ENCODE results near the gene RHBDL3.
"Not testable (repeated sequence)": the region's sequence is repeated elsewhere in the genome, so short reads cannot be mapped to it uniquely, and the experiment has no call there.

Gene RHBDL3

GRCh38 chr17:32256701-32257019 lies 9.0 kb upstream of the RHBDL3 start:
- DNase-seq (ENCODE audit: low spot score), result no peak
- in situ Hi-C loops (cut with MboI; ENCODE audit: low sequenced_read_pairs, unreplicated experiment), result no loop called here
- TF ChIP-seq, protein P1, sequence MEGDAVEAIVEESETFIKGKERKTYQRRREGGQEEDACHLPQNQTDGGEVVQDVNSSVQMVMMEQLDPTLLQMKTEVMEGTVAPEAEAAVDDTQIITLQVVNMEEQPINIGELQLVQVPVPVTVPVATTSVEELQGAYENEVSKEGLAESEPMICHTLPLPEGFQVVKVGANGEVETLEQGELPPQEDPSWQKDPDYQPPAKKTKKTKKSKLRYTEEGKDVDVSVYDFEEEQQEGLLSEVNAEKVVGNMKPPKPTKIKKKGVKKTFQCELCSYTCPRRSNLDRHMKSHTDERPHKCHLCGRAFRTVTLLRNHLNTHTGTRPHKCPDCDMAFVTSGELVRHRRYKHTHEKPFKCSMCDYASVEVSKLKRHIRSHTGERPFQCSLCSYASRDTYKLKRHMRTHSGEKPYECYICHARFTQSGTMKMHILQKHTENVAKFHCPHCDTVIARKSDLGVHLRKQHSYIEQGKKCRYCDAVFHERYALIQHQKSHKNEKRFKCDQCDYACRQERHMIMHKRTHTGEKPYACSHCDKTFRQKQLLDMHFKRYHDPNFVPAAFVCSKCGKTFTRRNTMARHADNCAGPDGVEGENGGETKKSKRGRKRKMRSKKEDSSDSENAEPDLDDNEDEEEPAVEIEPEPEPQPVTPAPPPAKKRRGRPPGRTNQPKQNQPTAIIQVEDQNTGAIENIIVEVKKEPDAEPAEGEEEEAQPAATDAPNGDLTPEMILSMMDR (IDR thresholded peaks at IDR 0.05; ENCODE audit: borderline replicate concordance, control extremely low read depth, extremely low read depth, insufficient read depth, missing control alignments), result no peak

GRCh38 chr17:32258383-32259140 lies 7.1 kb upstream of the RHBDL3 start:
- DNase-seq (ENCODE audit: low spot score), result no peak
- TF ChIP-seq, protein P1 (IDR thresholded peaks at IDR 0.05; ENCODE audit: borderline replicate concordance, control extremely low read depth, extremely low read depth, insufficient read depth, missing control alignments), result no peak
- in situ Hi-C loops (cut with MboI; ENCODE audit: low sequenced_read_pairs, unreplicated experiment), result no loop called here

DNA sequence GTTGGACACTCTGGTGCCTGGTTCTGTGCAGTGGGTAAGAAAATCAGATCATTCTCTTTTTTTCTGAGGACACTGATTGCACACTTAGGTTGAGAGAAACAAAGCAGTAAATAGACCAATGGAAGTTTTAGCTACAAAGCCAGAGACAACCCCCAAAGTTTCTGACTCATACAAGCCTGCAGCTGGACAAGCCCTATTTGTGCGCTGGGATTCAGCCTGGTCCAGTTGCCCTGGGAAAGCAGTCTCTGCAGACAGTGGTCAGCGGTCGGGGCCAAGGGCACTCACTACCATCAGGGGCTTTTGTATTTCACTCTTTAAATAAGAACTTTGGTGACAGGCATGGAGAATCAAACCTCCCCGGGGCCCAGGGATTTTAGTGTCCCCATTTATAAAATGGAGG lies 6.0 kb upstream of the RHBDL3 start:
- TF ChIP-seq, protein P1 (IDR thresholded peaks at IDR 0.05; ENCODE audit: borderline replicate concordance, control extremely low read depth, extremely low read depth, insufficient read depth, missing control alignments), result no peak
- DNase-seq (ENCODE audit: low spot score), result no peak
- in situ Hi-C loops (cut with MboI; ENCODE audit: low sequenced_read_pairs, unreplicated experiment), result no loop called here

GRCh38 chr17:32261417-32261736 lies 4.3 kb upstream of the RHBDL3 start:
- no peak for DNase-seq (ENCODE audit: low spot score)
- TF ChIP-seq, protein P1 (IDR thresholded peaks at IDR 0.05; ENCODE audit: borderline replicate concordance, control extremely low read depth, extremely low read depth, insufficient read depth, missing control alignments), result no peak
- in situ Hi-C loops (cut with MboI; ENCODE audit: low sequenced_read_pairs, unreplicated experiment), result no loop called here

- in situ Hi-C loops (cut with MboI; ENCODE audit: low sequenced_read_pairs, unreplicated experiment), result no loop called here
- TF ChIP-seq, protein P1 (IDR thresholded peaks at IDR 0.05; ENCODE audit: borderline replicate concordance, control extremely low read depth, extremely low read depth, insufficient read depth, missing control alignments), result no peak
- no peak for DNase-seq (ENCODE audit: low spot score)
Measured at GRCh38 chr17:32261936-32262510, 3.6 kb upstream of the RHBDL3 start.

DNA sequence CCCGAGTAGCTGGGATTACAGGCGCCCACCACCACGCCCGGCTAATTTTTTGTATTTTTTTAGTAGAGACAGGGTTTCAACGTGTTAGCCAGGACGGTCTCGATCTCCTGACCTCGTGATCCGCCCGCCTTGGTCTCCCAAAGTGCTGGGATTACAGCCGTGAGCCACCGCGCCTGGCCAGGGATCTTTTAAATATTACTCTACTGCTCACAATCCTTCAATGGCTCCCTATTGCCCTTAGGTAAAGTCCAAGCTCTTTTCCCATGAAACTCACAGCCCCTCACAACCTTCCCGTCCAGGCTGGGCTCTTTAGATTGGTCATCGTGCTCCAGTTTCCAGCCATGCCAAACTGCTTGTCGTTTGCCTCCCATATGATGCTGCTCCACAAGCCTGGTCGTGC lies 2.1 kb upstream of the RHBDL3 start:
- in situ Hi-C loops (cut with MboI; ENCODE audit: low sequenced_read_pairs, unreplicated experiment); DNase-seq (ENCODE audit: low spot score): not testable (repeated sequence)

DNA sequence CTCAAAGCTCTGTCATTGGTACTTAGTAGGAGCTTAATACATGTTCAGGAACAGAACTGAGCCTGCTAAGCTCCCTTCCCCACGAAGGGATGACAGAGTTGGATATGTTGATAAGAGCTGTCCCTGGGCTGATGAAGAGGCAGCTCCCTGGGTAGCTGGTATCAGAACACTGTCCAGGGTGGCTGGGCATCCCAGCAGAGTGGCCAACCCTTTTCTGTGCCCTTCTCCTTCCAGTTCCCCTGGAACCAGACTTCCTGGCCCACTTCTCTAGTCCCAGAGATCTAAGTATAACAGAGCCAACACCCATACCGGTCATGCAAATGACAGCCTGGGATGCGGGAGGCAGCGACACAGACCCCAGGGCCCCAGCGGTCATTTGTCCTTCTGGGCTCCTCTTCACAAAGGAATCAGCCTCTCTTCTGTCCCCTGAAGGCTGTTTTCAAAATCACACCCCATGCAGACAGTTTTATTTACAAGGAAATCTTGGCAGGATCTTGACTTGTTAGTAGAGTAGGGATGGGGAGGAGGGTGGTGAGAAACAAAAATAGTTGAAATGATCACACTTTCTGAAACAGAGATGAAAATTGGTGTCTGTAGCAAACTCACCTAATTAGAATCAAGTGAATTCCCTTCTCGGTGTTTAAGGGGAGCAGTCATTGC lies 1.4 kb upstream of the RHBDL3 start:
- in situ Hi-C loops (cut with MboI; ENCODE audit: low sequenced_read_pairs, unreplicated experiment), result no loop called here
- no peak for DNase-seq (ENCODE audit: low spot score)
- TF ChIP-seq, protein P1 (IDR thresholded peaks at IDR 0.05; ENCODE audit: borderline replicate concordance, control extremely low read depth, extremely low read depth, insufficient read depth, missing control alignments), result no peak

All from GM13976 (cell line).